Measurements from ENCODE around the gene CHST8.
"Not testable (repeated sequence)": the region's sequence is repeated elsewhere in the genome, so short reads cannot be mapped to it uniquely, and the experiment has no call there.

CHST8 gene

GRCh38 chr19:33618363-33618762, 3.4 kb upstream of the CHST8 start:
- not testable (repeated sequence) for DNase-seq (ENCODE audit: low read depth)

GRCh38 chr19:33618884-33619283, 2.9 kb upstream of the CHST8 start:
- no peak for DNase-seq (ENCODE audit: low read depth)

GRCh38 chr19:33620611-33621010, 1.1 kb upstream of the CHST8 start:
- no peak for DNase-seq (ENCODE audit: low read depth)

GRCh38 chr19:33621065-33621785, 528 bp upstream of the CHST8 start:
- DNase-seq (ENCODE audit: low read depth), result no peak

- no peak for DNase-seq (ENCODE audit: low read depth)
Observed at GRCh38 chr19:33622505-33622808, 704 bp downstream of the CHST8 start.

- DNase-seq (ENCODE audit: low read depth), result no peak
Observed at GRCh38 chr19:33622809-33623511, 1.2 kb downstream of the CHST8 start.

GRCh38 chr19:33624586-33624985, 2.8 kb downstream of the CHST8 start:
- DNase-seq (ENCODE audit: low read depth), result no peak

GRCh38 chr19:33627526-33627925, 5.8 kb downstream of the CHST8 start:
- no peak for DNase-seq (ENCODE audit: low read depth)

- no peak for DNase-seq (ENCODE audit: low read depth)
Observed at GRCh38 chr19:33627962-33628839, 6.4 kb downstream of the CHST8 start.

- DNase-seq (ENCODE audit: low read depth), result no peak
Observed at GRCh38 chr19:33628921-33629825, 7.4 kb downstream of the CHST8 start.

GRCh38 chr19:33629826-33630375, 8.1 kb downstream of the CHST8 start:
- no peak for DNase-seq (ENCODE audit: low read depth)

- no peak for DNase-seq (ENCODE audit: low read depth)
Observed at GRCh38 chr19:33630880-33631608, 9.3 kb downstream of the CHST8 start.

GRCh38 chr19:33631609-33631973, 9.8 kb downstream of the CHST8 start:
- DNase-seq (ENCODE audit: low read depth), result no peak

GRCh38 chr19:33634361-33635091, 12.8 kb downstream of the CHST8 start:
- no peak for DNase-seq (ENCODE audit: low read depth)

- no peak for DNase-seq (ENCODE audit: low read depth)
Observed at GRCh38 chr19:33638167-33639034, 16.6 kb downstream of the CHST8 start.

- DNase-seq (ENCODE audit: low read depth), result no peak
Observed at GRCh38 chr19:33639035-33639681, 17.4 kb downstream of the CHST8 start.

- no peak for DNase-seq (ENCODE audit: low read depth)
Observed at GRCh38 chr19:33640773-33641172, 19.0 kb downstream of the CHST8 start.

GRCh38 chr19:33641261-33641660, 19.5 kb downstream of the CHST8 start:
- DNase-seq (ENCODE audit: low read depth), result no peak
